Measurements from ENCODE around the gene RXRA.

RXRA gene

DNA sequence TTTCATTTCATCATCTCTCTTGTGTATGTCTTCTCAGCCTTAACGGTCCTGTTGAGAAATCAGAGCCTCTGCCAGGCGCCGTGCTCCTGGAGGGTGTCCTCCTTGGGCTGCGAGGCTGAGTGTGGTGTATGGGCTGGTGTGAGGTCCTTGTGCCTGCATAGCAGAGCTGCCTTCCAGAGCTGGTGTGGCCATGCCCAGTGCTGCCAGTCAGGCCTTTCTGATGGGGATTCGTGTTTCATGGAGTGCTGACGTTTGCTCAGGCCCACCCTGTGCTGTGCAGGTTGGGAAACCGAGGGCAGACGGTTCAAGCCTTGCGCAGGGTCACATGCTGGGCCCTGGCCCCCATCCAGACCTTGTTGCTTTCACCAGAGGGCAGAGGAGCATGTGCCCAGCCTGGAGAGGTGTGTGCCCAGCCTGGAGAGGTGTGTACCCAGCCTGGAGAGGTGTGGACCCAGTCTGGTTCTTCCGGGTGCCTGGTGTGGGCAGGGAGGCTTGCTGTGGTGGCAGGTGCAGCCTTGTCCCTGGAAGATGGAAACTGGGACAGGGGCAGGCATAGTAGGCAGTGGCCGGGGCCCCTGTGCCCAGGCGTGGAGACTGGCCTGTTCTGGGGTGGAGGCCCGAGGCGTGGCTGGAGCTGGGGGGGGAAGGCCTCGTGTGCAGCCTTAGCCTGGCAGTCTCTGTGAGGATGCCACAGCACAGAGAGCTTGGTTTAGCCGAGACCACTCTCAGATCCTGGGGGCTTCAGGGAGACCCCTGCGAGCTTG, 84.0 kb downstream of the RXRA start:
- FAIRE-seq (no peak), DNase-seq (ENCODE audit: insufficient read length, low spot score) (no peak)

DNA sequence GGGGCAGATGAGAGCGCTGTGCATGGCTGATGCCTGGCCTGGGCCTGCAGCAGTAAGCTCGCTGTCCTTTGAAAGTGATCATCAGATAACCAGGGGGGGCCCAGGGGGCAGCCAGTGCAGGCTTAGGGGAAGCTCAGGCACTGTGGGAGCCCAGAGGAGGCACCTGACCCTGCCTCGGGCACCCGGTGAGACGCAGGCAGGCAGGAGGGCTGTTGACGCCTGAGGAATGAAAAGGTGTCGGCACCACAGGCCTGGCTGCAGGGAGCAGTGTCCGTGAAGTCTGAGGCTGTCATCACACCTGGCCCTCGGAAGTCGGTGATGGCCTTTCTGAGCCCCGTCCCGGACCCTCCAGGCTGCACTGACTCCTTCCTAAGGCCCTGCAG, 84.6 kb downstream of the RXRA start:
- no peak for DNase-seq (ENCODE audit: insufficient read length, low spot score)
- FAIRE-seq: no peak

DNA sequence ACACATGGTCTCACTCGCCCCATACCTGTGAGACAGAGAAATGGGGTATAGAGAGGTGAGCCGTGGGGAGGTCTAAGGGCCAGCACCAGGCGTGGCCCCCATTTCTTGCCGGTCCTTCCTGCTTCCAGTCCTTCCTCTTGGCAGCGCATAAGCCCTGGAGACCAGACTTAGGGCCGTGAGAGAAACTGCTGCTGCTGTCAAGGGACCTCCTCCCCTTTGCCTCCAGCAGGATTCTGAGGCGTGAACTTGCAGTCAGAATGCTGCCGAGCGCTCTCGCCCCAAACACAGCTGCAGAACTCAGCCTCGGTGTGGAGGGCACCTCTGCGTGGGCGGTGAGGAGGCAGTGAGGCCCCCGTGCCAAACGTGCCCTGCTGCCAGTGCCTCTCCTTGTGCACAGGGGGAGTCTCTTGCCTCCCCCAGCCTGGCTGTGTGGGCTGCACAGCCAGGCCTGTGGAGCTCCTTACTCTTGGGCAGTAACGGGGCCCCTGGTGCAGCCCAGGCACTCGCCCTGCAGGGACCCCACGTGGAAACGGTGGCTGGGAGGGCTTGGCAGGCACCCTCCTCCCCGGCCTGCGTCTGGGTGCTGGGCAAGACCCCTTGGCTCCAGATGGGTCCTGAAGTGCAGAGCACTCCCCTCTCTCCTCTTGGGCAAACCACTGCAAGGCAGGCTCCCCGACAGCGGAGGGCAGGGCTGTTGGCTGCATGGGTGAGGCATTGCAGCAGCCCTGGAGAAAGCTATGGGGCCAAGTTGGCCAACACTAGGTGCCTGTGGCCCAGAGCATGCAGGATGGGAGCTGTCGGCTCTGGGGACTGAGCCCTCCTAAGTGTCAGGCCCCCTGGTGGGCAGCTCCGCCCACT, 85.4 kb downstream of the RXRA start:
- no peak for DNase-seq (ENCODE audit: insufficient read length, low spot score)
- FAIRE-seq: no peak

GRCh38 chr9:134412298-134412711, 86.0 kb downstream of the RXRA start:
- no peak for FAIRE-seq
- DNase-seq (ENCODE audit: insufficient read length, low spot score): no peak

- peak; percentile 95 for FAIRE-seq
- no peak for DNase-seq (ENCODE audit: insufficient read length, low spot score)
Observed at GRCh38 chr9:134413112-134413715, 87.0 kb downstream of the RXRA start.

- DNase-seq (ENCODE audit: insufficient read length, low spot score): peak; percentile 74
- peak; percentile 54 for FAIRE-seq
Observed at GRCh38 chr9:134413890-134414623, 87.8 kb downstream of the RXRA start.

GRCh38 chr9:134414900-134415425, 88.7 kb downstream of the RXRA start:
- DNase-seq (ENCODE audit: insufficient read length, low spot score): no peak
- no peak for FAIRE-seq

DNA sequence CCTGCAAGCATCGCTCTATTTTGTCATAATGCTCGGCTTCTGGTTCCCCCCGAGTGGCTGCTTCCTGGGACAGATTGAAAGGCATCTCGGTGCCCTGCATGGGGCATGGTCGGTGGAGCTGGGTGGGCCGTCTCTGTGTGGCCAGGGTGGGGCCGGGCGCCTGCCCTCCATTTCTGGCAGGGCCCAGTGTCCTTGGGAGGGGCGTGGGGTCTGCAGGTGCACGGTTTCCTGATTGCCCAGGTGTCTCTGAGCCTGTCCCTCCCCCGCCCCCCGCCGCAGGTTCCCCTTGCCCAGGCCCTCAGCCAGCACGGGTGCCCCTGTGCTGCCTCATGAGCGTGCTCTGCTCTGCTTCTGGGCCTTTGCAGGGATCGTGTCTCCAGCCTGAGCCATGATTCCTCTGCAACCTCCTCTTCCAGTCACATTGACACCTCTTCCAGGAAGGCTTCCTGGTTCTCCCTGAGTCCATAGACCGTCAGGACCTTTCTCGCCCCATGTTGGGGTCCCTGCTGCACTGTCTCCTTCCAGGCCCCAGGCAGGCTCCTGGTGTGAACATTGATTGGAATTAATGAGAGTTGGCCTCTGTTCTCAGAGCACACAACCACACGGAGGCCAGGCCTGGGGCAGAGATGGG, 90.2 kb downstream of the RXRA start:
- FAIRE-seq (no peak), DNase-seq (ENCODE audit: insufficient read length, low spot score) (no peak)

DNA sequence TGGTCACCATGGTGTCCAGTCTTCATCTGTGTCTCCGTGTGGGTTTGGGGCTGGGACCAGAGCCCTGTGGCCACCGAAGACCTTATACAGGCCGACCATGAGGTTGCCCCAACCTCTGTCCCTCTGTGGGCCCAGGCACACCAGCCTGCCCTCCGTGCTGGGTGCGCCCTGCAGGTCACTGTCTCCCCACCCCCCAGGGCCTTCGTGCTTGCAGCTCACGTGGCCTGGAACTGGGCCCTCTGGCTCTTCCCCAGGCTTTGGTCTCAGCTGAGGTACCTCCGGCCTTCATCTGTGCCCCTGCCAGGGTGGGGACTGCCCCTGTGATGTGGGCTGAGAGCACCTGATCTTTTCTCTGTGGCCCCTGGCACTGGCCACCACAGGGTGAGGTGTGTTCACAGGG, 92.1 kb downstream of the RXRA start:
- FAIRE-seq: no peak
- no peak for DNase-seq (ENCODE audit: insufficient read length, low spot score)

DNA sequence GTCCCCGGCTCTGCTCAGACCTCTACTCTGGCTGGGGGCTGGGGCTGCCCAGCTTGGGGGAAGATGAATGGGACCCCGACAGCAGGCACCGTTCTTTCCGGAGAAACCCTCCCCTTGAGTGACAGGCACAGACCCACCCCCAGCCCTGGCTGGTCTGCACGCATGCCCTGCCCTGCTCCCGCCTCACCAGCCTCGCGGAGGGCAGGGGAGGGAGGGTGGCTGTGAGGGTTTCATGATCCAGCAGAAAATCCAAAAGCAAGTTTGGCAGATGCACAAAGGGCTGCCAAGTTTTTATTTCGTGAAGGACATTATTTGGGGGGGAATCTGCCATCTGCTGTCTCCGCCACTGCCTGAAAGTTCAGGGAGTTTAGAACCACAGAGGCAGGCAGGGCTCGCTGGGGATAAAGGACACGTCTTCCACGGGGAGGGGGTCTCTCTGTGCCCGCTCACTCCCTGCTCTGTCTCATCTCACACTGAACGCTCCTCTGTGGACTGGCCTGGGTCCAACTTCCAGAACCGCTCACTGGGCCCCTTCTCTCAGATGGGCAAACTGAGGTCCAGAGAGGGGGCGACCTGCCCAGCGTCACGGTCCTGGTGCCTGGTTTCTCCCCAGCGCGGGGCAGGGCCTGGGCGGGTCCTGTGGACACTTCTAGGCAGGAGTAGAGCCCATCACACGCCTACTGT, 92.9 kb downstream of the RXRA start:
- FAIRE-seq: no peak
- DNase-seq (ENCODE audit: insufficient read length, low spot score): no peak

- DNase-seq (ENCODE audit: insufficient read length, low spot score) (no peak), FAIRE-seq (no peak)
Observed at GRCh38 chr9:134419684-134420076, 93.4 kb downstream of the RXRA start.

DNA sequence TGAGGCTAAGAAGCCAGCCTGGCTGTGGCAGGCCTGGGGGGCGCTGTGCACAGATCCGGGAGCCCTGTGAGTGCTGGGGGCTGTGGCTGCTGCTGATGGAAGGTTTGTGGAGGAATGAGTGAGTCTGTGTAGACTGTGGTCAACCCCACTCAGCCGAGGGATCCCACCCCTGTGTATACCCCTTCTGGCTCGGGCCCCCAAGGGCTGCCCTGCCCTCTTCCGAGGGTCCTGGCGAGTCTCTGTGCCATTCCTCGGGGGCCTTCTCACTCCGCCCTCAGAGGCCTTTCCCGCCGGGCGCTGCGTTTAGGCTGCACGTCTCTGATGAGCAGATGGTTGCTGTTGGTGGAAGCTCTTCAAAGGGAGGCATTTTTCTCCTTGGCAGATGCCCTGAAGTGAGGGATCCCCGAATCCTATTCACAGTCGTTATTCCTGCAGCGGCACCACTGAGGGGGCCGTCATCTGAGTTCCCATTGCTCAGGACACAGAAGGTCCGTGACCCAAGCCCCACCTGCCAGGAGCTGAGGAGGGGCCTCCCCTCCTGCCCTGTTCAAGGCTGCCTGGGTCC, 94.1 kb downstream of the RXRA start:
- FAIRE-seq (no peak), DNase-seq (ENCODE audit: insufficient read length, low spot score) (no peak)

GRCh38 chr9:134420974-134421432, 94.7 kb downstream of the RXRA start:
- no peak for FAIRE-seq
- DNase-seq (ENCODE audit: insufficient read length, low spot score): no peak

- DNase-seq (ENCODE audit: insufficient read length, low spot score): no peak
- FAIRE-seq: no peak
Observed at GRCh38 chr9:134421888-134422287, 95.6 kb downstream of the RXRA start.

- DNase-seq (ENCODE audit: insufficient read length, low spot score): no peak
- no peak for FAIRE-seq
Observed at GRCh38 chr9:134422301-134423090, 96.2 kb downstream of the RXRA start.

- DNase-seq (ENCODE audit: insufficient read length, low spot score) (no peak), FAIRE-seq (no peak)
Observed at GRCh38 chr9:134423166-134423565, 96.9 kb downstream of the RXRA start.

DNA sequence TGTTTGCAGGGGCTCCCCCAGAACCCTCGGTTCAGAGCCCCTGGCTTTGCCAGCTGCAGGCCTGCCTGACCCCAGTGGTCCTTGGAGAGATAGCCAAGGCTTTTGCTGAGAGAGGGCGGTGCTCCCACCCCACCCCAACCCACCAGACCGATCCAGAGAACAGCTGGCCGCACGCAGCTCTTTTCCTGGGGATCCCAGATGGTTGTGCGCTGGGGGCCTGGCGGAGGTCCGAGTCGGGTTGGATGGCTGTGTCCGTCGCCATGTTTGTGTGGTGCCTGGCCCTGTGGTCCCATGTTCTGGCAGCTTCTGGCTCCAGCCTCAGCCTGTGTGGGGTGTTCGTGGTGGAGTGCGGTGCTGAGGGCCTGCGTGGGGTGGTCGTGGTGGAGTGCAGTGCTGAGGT, 97.5 kb downstream of the RXRA start:
- FAIRE-seq: no peak
- DNase-seq (ENCODE audit: insufficient read length, low spot score): no peak

DNA sequence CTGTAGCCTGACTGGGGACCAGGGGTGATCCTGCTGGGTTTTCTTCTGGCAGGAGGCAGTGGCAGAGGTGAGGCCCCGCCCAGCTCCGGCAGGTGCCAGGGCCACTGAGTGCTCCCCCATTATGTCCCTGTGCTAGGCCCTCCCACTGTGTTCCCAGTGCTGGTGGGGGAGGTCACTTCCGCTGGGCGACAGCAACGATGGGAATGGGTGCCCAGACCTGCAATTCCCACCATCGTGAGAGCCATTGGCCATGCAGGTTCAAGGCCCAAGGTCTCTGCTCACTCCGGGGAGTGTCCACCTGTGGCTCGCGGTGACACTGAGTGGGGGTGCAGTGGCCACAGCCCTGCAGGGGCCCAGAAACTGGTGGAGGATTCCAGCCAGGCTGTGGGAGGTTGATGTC, 98.6 kb downstream of the RXRA start:
- DNase-seq (ENCODE audit: insufficient read length, low spot score) (no peak), FAIRE-seq (no peak)

Measured in HTR-8/SVneo (cell line).